HepG2 (cell line): ENCODE results near the gene LMOD1. TPM values are rescaled to one million over a fixed set of nuclear protein-coding genes. Genes with fewer than 3 reads are reported as not detected.
A peak's percentile ranks its signal among the peaks of the same experiment; 100 is the strongest.

ENCODE experiments used
- POLR2AphosphoS5 ChIP-seq: IDR thresholded peaks from 2 replicates; pipeline ENCODE4 v1.6.1; 2012; ENCODE audit warnings: low read depth, low read length
- SAP130 ChIP-seq: IDR thresholded peaks from 2 replicates; pipeline ENCODE4 v1.6.1; 2016; ENCODE audit warnings: low read depth
- U2AF2 ChIP-seq: fragments of 200-400 bp; formaldehyde crosslinking; IDR thresholded peaks from 2 replicates; pipeline ENCODE4 v1.6.1; 2017; ENCODE audit warnings: low read depth, mild to moderate bottlenecking, low read length
- ZNF10 ChIP-seq: sonication (generic); formaldehyde crosslinking; IDR thresholded peaks from 2 replicates; pipeline ENCODE4 v1.4.0; 2020; ENCODE audit warnings: mild to moderate bottlenecking, low read depth, missing genetic modification reagents, borderline replicate concordance
- ZNF143 ChIP-seq: sonication (generic); formaldehyde crosslinking; IDR thresholded peaks from 2 replicates; pipeline ENCODE4 v1.4.0; 2020; ENCODE audit warnings: missing genetic modification reagents
- ZNF446 ChIP-seq: sonication (generic); formaldehyde crosslinking; IDR thresholded peaks from 2 replicates; pipeline ENCODE4 v1.5.0; 2020; ENCODE audit warnings: mild to moderate bottlenecking, missing genetic modification reagents
- ZNF530 ChIP-seq: sonication (generic); formaldehyde crosslinking; IDR thresholded peaks from 2 replicates; pipeline ENCODE4 v1.5.0; 2020; ENCODE audit warnings: low read depth, mild to moderate bottlenecking, missing genetic modification reagents
- ZNF614 ChIP-seq: IDR thresholded peaks from 2 replicates; pipeline ENCODE4 v1.6.1; 2018; ENCODE audit warnings: missing biosample characterization, missing genetic modification reagents, inconsistent platforms, borderline replicate concordance
- polyA plus RNA-seq, 8 experiments: library from polyadenylated mRNA; depleted of rRNA in 3 of 8; stranded (reverse) in 7 of 8; unstranded in 1 of 8; fragments of >200 nt; fragmentation: Illumina TruSeq in 4 of 8; extraction: Trizol in 4 of 8; gene quantifications; 2 replicates each; pipeline versions ENCODE4 v1.2.1 to v1.2.3, GENCODE V29; 2011 to 2016; ENCODE audit warnings: low read depth in 4 of 8, missing spikeins in 1 of 8, mixed read lengths in 1 of 8; ENCODE audit not compliant: insufficient read depth in 1 of 8
- total RNA-seq, 5 experiments: library from RNA; depleted of rRNA; stranded (reverse); fragments of >200 nt; fragmentation: Illumina TruSeq; extraction: Trizol; gene quantifications; 2 replicates each; pipeline ENCODE4 v1.2.3, GENCODE V29; 2016; ENCODE audit warnings: low read depth in 1 of 5
- TF ChIP-seq, protein P1 (sequence below): sonication (generic); formaldehyde crosslinking; IDR thresholded peaks from 2 replicates; pipeline ENCODE4 v1.8.1; 2023; ENCODE audit warnings: mild to moderate bottlenecking, moderate library complexity, missing genetic modification reagents
- TF ChIP-seq, protein P2 (sequence below): sonication (generic); formaldehyde crosslinking; IDR thresholded peaks from 2 replicates; pipeline ENCODE4 v1.8.0; 2022; ENCODE audit warnings: missing genetic modification reagents, mild to moderate bottlenecking, moderate library complexity, borderline replicate concordance
- TF ChIP-seq, protein P3 (sequence below), 2 experiments: sonication (generic) in 1 of 2; formaldehyde crosslinking in 1 of 2; IDR thresholded peaks; 2 replicates each; pipeline versions ENCODE4 v1.6.1 to v1.9.0; 2014 to 2022; ENCODE audit warnings: antibody characterized with exemption in 1 of 2, borderline replicate concordance in 1 of 2, inconsistent platforms in 1 of 2, low read depth in 1 of 2, missing genetic modification reagents in 1 of 2
- TF ChIP-seq, protein P4 (sequence below): sonication (generic); formaldehyde crosslinking; IDR thresholded peaks from 2 replicates; pipeline ENCODE4 v1.5.0; 2020; ENCODE audit warnings: mild to moderate bottlenecking, missing genetic modification reagents, moderate library complexity

The LMOD1 gene
- total and polyA plus RNA-seq, 2 of the 13 experiments (the other 11 are each of a cell fraction or from before 2014, with no cell fraction given) = not detected

DNA sequence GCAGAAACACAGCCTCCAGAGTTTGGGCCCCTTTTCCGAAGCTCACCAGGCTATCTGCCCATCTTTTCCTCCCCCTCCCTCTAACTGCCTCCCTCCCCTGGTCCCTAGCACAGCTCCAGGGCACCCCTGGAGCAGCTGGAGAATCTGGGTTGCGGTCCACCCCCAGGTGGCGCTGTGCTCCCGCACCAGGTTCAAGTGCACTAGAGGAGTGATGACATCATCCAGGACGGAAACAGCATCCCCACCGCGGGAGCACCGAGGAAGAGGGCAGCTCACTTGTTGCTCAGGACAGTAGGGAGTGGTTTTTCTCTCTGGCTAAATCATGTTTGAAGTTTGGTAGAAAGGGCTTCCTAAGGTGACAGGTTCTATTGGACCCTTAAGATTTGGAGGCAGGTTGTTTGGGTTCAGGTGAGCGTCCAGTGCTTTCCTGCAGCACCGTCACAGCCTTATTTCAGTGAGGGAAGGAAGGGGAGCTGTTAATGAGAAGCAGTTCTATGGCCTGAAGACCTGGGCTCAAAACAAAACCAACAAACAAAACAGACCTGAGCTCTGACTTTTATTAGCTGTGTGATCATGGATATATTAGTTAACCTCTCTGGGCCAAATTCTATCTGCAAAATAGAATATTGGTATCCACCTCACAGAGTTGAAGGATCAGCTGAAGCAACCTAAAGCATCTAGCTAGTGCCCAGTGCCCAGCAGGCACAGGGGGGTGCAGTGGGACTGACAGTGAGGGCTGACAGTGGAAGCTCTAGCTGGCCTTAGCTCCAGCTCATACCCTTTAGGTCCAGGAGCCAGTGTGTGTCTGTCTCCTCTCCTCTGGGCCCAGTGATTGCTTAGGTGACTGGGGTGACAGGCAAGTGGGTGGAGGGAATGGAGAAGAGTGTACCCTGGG is 50.2 kb downstream of the LMOD1 start (continued):
- TF ChIP-seq, protein P1, sequence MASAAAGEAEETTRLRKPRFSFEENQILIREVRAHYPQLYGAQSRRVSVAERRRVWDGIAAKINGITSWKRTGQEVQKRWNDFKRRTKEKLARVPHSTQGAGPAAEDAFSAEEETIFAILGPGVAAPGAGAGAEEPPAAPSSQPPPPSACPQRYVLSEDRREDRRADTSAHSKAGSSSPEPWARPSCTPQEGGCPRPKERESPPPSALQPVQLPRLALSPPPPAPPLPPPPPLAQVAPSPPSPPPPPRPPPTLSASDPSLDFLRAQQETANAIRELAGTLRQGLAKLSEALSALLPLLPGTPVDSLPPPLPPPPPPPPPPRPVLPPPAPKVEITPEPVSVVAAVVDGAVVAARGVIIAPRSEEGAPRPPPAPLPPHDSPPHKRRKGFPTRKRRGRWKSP = no peak
- TF ChIP-seq POLR2AphosphoS5 = no peak
- TF ChIP-seq ZNF143 (CRISPR knock-in tag) = no peak
- no peak for TF ChIP-seq U2AF2
- peak; percentile 33; the same call in 1 of the 2 replicates for TF ChIP-seq SAP130 (CRISPR knock-in tag)
- TF ChIP-seq, protein P2, sequence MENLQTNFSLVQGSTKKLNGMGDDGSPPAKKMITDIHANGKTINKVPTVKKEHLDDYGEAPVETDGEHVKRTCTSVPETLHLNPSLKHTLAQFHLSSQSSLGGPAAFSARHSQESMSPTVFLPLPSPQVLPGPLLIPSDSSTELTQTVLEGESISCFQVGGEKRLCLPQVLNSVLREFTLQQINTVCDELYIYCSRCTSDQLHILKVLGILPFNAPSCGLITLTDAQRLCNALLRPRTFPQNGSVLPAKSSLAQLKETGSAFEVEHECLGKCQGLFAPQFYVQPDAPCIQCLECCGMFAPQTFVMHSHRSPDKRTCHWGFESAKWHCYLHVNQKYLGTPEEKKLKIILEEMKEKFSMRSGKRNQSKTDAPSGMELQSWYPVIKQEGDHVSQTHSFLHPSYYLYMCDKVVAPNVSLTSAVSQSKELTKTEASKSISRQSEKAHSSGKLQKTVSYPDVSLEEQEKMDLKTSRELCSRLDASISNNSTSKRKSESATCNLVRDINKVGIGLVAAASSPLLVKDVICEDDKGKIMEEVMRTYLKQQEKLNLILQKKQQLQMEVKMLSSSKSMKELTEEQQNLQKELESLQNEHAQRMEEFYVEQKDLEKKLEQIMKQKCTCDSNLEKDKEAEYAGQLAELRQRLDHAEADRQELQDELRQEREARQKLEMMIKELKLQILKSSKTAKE (CRISPR knock-in tag) = no peak
- TF ChIP-seq ZNF10 (CRISPR knock-in tag) = no peak
- TF ChIP-seq, protein P3, sequence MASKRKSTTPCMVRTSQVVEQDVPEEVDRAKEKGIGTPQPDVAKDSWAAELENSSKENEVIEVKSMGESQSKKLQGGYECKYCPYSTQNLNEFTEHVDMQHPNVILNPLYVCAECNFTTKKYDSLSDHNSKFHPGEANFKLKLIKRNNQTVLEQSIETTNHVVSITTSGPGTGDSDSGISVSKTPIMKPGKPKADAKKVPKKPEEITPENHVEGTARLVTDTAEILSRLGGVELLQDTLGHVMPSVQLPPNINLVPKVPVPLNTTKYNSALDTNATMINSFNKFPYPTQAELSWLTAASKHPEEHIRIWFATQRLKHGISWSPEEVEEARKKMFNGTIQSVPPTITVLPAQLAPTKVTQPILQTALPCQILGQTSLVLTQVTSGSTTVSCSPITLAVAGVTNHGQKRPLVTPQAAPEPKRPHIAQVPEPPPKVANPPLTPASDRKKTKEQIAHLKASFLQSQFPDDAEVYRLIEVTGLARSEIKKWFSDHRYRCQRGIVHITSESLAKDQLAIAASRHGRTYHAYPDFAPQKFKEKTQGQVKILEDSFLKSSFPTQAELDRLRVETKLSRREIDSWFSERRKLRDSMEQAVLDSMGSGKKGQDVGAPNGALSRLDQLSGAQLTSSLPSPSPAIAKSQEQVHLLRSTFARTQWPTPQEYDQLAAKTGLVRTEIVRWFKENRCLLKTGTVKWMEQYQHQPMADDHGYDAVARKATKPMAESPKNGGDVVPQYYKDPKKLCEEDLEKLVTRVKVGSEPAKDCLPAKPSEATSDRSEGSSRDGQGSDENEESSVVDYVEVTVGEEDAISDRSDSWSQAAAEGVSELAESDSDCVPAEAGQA (IDR thresholded peaks at IDR 0.05; ENCODE audit: low read depth) = no peak
- TF ChIP-seq, protein P3 (CRISPR knock-in tag; IDR thresholded peaks at IDR 0.05; ENCODE audit: borderline replicate concordance) = no peak
- no peak for TF ChIP-seq ZNF446
- TF ChIP-seq ZNF614 (CRISPR knock-in tag) = peak; percentile 63; the same call in 1 of the 2 replicates
- TF ChIP-seq ZNF530 (CRISPR knock-in tag) = no peak
- TF ChIP-seq, protein P4, sequence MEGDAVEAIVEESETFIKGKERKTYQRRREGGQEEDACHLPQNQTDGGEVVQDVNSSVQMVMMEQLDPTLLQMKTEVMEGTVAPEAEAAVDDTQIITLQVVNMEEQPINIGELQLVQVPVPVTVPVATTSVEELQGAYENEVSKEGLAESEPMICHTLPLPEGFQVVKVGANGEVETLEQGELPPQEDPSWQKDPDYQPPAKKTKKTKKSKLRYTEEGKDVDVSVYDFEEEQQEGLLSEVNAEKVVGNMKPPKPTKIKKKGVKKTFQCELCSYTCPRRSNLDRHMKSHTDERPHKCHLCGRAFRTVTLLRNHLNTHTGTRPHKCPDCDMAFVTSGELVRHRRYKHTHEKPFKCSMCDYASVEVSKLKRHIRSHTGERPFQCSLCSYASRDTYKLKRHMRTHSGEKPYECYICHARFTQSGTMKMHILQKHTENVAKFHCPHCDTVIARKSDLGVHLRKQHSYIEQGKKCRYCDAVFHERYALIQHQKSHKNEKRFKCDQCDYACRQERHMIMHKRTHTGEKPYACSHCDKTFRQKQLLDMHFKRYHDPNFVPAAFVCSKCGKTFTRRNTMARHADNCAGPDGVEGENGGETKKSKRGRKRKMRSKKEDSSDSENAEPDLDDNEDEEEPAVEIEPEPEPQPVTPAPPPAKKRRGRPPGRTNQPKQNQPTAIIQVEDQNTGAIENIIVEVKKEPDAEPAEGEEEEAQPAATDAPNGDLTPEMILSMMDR (CRISPR knock-in tag) = peak; percentile 97
